Testis (tissue), 2 donors: ENCODE results near the gene PRMT7.

Experiments used
- CTCF ChIP-seq, 3 experiments: fragments of 450-650 bp in 2 of 3; fragments of 200-600 bp in 1 of 3; sonication (generic) in 1 of 3; IDR thresholded peaks; one replicate each; pipeline ENCODE4 v1.5.1; 2016 to 2019; ENCODE audit warnings: antibody characterized with exemption in 3 of 3, mild to moderate bottlenecking in 2 of 3, moderate library complexity in 1 of 3
- POLR2A ChIP-seq: fragments of 450-650 bp; IDR thresholded peaks from one replicate; pipeline ENCODE4 v1.6.1; 2017; ENCODE audit warnings: antibody characterized with exemption, mild to moderate bottlenecking, moderate library complexity

GRCh38 chr16:68300734-68301459 lies 9.9 kb upstream of the PRMT7 start:
- TF ChIP-seq CTCF (IDR thresholded peaks at IDR 0.05), result no peak
- TF ChIP-seq POLR2A, result no peak
